Calu3 (cell line): Measurements from ENCODE around the gene ALDOB. TPM values are rescaled to one million over a fixed set of nuclear protein-coding genes. Genes with fewer than 3 reads are reported as not detected.
A peak's percentile ranks its signal among the peaks of the same experiment; 100 is the strongest.

ENCODE experiments used
- Bru-seq: library from RNA; stranded (reverse); fragments of 400-500 nt; gene quantifications from one replicate; lab custom pipeline; 2021; lab: Mats Ljungman, UMichigan
- BruChase-seq, 2 experiments: library from RNA; stranded (reverse); fragments of 400-500 nt; gene quantifications; one replicate each; lab custom pipeline; 2021; lab: Mats Ljungman, UMichigan
- BruUV-seq: library from RNA; stranded (reverse); fragments of 400-500 nt; replicated peaks from 2 replicates; lab custom pipeline; 2021; lab: Mats Ljungman, UMichigan
- CTCF ChIA-PET: fragments of 300-600 bp; sonication (Branson Sonifier 250); formaldehyde crosslinking; loops from one replicate; lab custom pipeline; 2022; ENCODE audit warnings: antibody characterized with exemption; lab: Charles Lee
- DNase-seq: peaks from one replicate; pipeline ENCODE4 v3.0.0; 2022
- H3K27ac Mint-ChIP-seq: one replicate; pipeline ENCODE4 v1.8.0; 2022; ENCODE audit warnings: mixed read lengths; ENCODE audit not compliant: unreplicated experiment
- H3K27me3 Mint-ChIP-seq: one replicate; pipeline ENCODE4 v1.8.0; 2022; ENCODE audit warnings: mixed read lengths; ENCODE audit not compliant: unreplicated experiment
- H3K36me3 Mint-ChIP-seq: one replicate; pipeline ENCODE4 v1.8.0; 2022; ENCODE audit warnings: mild to moderate bottlenecking, moderate library complexity, mixed read lengths; ENCODE audit not compliant: insufficient read depth, unreplicated experiment
- H3K4me1 Mint-ChIP-seq: one replicate; pipeline ENCODE4 v1.8.0; 2022; ENCODE audit warnings: mild to moderate bottlenecking, low read depth, mixed read lengths; ENCODE audit not compliant: unreplicated experiment
- H3K4me3 Mint-ChIP-seq: one replicate; pipeline ENCODE4 v1.8.0; 2022; ENCODE audit warnings: mild to moderate bottlenecking, low read depth, moderate library complexity, mixed read lengths; ENCODE audit not compliant: unreplicated experiment
- H3K9me3 Mint-ChIP-seq: one replicate; pipeline ENCODE4 v1.8.0; 2022; ENCODE audit warnings: low read depth, mixed read lengths; ENCODE audit not compliant: unreplicated experiment
- intact Hi-C: fragments of 100-400 bp; cut with micrococcal nuclease; formaldehyde crosslinking; loops from one replicate; pipeline ENCODE4 v1.10.0; 2022; ENCODE audit not compliant: unreplicated experiment
- long read RNA-seq: library from polyadenylated mRNA; stranded (forward); transcript quantifications from one replicate; pipeline ENCODE4 v2.0.0, GENCODE V29; 2022
- total RNA-seq: library from RNA; stranded (reverse); gene quantifications from 2 replicates; pipeline ENCODE4 v1.2.3, GENCODE V29; 2022
- TF ChIP-seq, protein P1 (sequence below): fragments of 200-600 bp; IDR thresholded peaks from one replicate; pipeline ENCODE4 v1.8.0; 2022; ENCODE audit warnings: antibody characterized with exemption; ENCODE audit not compliant: unreplicated experiment

ALDOB gene
- total RNA-seq: 7.1 and 7.4 TPM in 2 replicates
- percentile 28 among the genes with signal in this experiment for Bru-seq, nascent RNA
- percentile 26 among the genes with signal in this experiment for BruChase-seq, experiment 1, labeled RNA remaining after a 6-hour chase
- percentile 22 among the genes with signal in this experiment for BruChase-seq, experiment 2, labeled RNA remaining after a 2-hour chase
- long read RNA-seq, partial matches to known transcripts: 3 of 13 reads
- long read RNA-seq, other reads (novel, unspliced or antisense): 7 of 13 reads

DNA sequence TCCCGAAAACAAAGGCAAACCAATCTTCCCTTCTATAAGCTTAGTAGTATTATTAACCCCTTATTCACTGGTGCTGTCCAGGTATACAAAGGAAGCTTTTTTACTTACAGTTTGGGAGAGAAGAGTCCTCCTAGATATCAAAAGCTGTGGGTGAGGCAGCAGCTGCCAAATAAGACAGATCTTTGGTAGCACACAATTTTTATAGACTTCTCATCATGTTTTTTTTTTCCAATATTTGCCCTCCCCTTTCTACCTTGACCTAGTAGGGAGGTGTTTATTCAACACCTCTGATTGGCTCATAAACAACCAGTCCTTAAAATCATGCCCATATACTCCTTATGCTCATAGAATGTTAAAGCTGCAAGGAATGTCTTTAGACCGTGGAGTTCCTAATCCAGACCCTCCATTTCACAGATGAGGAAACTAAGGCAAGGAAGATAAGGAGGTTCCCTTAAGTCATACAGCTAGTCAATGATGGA lies at the start of gene ALDOB:
TSS of gene ALDOB (minus strand) at position 174 of the 479 bp plus-strand sequence. CDS start 4,887 bp downstream, outside the sequence.
- CTCF ChIA-PET: no interaction called here
- BruUV-seq: no TSS peak
- Mint-ChIP-seq H3K4me1 (peaks cover 34% of the 10 kb centered on the region), H3K27ac (peak within 1 kb of the TSS; percentile 75), H3K36me3 (no peaks in the 10 kb centered on the region), H3K4me3 (peak within 1 kb of the TSS; percentile 8), H3K9me3 (no peaks in the 10 kb centered on the region), H3K27me3 (no peaks in the 10 kb centered on the region)
- TF ChIP-seq, protein P1, sequence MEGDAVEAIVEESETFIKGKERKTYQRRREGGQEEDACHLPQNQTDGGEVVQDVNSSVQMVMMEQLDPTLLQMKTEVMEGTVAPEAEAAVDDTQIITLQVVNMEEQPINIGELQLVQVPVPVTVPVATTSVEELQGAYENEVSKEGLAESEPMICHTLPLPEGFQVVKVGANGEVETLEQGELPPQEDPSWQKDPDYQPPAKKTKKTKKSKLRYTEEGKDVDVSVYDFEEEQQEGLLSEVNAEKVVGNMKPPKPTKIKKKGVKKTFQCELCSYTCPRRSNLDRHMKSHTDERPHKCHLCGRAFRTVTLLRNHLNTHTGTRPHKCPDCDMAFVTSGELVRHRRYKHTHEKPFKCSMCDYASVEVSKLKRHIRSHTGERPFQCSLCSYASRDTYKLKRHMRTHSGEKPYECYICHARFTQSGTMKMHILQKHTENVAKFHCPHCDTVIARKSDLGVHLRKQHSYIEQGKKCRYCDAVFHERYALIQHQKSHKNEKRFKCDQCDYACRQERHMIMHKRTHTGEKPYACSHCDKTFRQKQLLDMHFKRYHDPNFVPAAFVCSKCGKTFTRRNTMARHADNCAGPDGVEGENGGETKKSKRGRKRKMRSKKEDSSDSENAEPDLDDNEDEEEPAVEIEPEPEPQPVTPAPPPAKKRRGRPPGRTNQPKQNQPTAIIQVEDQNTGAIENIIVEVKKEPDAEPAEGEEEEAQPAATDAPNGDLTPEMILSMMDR: no peak
- intact Hi-C loops: loop anchor here (2.0 kb wide), 1 partner anchor 37 kb away; the partner anchor contains the start of genes MRPL50 and ZNF189
- DNase-seq: no peak

DNA sequence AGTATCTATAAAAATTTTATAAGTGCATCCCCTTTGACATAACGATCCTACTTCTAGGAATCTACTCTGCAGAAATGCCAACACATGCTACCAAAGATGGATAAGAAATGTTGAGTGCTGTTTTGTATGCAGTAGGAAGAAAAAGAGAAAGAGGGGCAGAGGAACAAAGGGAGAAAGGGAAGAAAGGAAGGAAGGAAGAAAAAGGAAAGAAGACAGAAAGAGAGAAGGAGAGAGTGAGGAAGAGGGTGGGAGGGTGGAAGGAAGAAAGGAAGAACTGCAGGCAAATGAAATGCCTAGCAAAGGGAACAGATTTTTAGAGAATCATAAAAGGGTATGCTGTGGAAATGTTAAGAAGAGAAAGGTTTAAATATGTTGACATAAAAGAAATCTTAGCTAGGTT lies 48.5 kb upstream of the ALDOB start:
- no peak overlapping the region for H3K27ac Mint-ChIP-seq
- H3K36me3 Mint-ChIP-seq: peaks cover 18% of the 10 kb centered on the region
- peaks cover 50% of the 10 kb centered on the region for H3K4me1 Mint-ChIP-seq
- H3K27me3 Mint-ChIP-seq: no peaks in the 10 kb centered on the region
- H3K9me3 Mint-ChIP-seq: no peaks in the 10 kb centered on the region
- no TSS peak for BruUV-seq
- DNase-seq: no peak
- intact Hi-C loops: no loop called here
- CTCF ChIA-PET: no interaction called here
- TF ChIP-seq, protein P1: no peak
- no peak overlapping the region for H3K4me3 Mint-ChIP-seq

DNA sequence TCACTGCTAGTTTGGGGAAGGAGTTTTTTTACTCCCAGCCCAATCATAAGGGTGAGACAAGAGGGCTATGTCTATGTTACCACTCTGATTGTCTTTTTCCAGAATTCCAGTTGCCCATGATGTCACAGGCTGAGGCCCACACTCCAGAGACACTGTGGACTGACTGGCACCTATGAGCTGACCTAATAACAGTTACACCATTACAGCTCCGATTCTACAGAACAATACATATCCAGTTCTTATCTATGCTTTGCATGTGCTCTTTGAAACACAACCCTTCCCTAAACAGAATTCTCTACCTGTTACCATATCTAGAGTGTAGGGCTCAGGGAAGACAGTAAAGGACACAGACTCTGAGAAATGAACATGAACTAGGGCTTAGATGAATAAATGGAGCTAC lies 45.7 kb upstream of the ALDOB start:
- CTCF ChIA-PET: no interaction called here
- peaks cover 7% of the 10 kb centered on the region for H3K36me3 Mint-ChIP-seq
- BruUV-seq: no TSS peak

DNA sequence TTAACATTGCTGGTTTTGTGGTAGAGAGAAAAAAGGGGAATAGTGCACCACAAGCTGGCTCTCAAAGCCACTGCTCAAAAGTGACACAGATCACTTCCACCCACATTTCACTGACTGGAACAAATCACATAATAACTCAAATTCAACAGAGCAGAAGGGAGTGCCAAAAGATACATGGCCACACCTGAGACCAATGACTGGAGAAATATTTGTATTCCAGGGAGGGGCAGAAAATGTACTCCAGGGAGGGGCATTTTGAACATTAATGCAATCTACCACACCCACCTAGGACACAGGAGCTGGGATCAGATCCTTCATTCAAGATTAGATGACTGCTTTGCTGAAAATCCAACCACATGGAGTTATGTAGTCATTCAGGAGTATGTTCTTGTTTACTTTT lies 44.8 kb upstream of the ALDOB start:
- Mint-ChIP-seq H3K9me3 (no peaks in the 10 kb centered on the region), H3K27ac (no peak overlapping the region), H3K4me3 (peak overlapping the region; percentile 22), H3K36me3 (no peaks in the 10 kb centered on the region), H3K4me1 (peaks cover 39% of the 10 kb centered on the region), H3K27me3 (no peaks in the 10 kb centered on the region)
- CTCF ChIA-PET: no interaction called here
- TF ChIP-seq, protein P1: no peak
- intact Hi-C loops: no loop called here
- BruUV-seq: no TSS peak
- no peak for DNase-seq

More for the DNA sequence above, 45.7 kb upstream of the ALDOB start:
- intact Hi-C loops: no loop called here
- Mint-ChIP-seq H3K27me3 (no peaks in the 10 kb centered on the region), H3K27ac (no peak overlapping the region), H3K4me3 (no peak overlapping the region), H3K9me3 (no peaks in the 10 kb centered on the region), H3K4me1 (peaks cover 39% of the 10 kb centered on the region)
- TF ChIP-seq, protein P1: no peak
- DNase-seq: no peak
